Right lobe of liver (tissue), 4 donors: Measurements from ENCODE around the gene SLC2A4RG.

Experiments
- POLR2A ChIP-seq: fragments of 450-650 bp; IDR thresholded peaks from one replicate; pipeline ENCODE4 v1.6.1; 2017; ENCODE audit warnings: antibody characterized with exemption, mild to moderate bottlenecking
- TF ChIP-seq, protein P1 (sequence below), 4 donors: fragments of 200-600 bp in 3 of 4; fragments of 450-650 bp in 1 of 4; IDR thresholded peaks; one replicate each; pipeline versions ENCODE4 v1.5.1 to v1.8.0; 2016 to 2022; ENCODE audit warnings: antibody characterized with exemption in 4 of 4, mild to moderate bottlenecking in 2 of 4
- donor health status: DM: no; HTN: no; CAD: no.
- donor health status: DM: no; HTN: no; CAD: no.
- donor health status: DM: no; HTN: yes; CAD: no.

DNA sequence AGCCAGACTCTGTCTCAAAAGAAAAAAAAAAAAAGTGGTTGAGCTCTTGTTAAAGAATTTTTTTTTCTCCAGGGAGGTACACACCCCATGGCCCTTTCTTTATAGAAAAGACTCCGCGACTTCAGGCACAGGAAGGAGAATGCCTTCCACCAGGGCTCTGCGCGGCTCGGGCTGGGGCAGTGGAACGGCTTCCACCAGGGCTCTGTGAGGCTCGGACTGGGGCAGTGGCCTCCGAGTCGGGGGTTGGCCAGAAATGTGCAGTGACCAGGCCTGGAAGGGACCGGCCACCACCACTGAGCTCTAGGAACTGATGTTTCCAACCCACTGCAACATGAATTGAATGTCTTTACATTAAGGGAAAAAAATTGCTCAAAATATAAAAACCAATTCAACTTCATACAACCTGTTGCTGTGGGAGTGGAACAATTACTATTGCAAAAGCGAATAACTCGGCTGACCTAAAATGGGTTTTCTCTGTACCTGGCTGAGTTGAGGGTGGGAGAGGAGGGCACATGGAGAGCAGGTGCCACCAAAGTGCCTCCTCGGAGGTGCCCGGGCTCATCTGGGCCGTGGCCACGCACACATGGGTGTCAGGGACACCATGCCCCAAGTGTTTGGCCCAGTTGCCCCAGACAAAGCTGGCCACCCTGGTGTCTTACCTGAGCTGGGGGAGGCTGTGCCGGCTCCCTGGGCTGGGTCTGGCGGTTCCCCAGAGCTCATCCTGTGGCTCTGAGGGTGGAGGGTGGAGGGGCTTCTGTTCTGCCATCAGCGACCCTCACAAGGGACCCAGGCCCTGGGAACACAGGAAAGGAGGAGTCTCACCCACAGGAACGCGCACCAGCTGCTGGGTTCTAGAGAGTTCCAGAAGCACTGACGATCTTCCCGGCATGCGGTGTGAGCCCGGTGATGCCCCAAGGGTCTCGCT lies 29.3 kb downstream of the SLC2A4RG start:
- TF ChIP-seq, protein P1, sequence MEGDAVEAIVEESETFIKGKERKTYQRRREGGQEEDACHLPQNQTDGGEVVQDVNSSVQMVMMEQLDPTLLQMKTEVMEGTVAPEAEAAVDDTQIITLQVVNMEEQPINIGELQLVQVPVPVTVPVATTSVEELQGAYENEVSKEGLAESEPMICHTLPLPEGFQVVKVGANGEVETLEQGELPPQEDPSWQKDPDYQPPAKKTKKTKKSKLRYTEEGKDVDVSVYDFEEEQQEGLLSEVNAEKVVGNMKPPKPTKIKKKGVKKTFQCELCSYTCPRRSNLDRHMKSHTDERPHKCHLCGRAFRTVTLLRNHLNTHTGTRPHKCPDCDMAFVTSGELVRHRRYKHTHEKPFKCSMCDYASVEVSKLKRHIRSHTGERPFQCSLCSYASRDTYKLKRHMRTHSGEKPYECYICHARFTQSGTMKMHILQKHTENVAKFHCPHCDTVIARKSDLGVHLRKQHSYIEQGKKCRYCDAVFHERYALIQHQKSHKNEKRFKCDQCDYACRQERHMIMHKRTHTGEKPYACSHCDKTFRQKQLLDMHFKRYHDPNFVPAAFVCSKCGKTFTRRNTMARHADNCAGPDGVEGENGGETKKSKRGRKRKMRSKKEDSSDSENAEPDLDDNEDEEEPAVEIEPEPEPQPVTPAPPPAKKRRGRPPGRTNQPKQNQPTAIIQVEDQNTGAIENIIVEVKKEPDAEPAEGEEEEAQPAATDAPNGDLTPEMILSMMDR (IDR thresholded peaks at IDR 0.05) = no peak
- no peak for TF ChIP-seq POLR2A
